HepG2 (cell line): ENCODE results near the gene EYA4. TPM values are rescaled to one million over a fixed set of nuclear protein-coding genes. Genes with fewer than 3 reads are reported as not detected.

ENCODE experiments used
- ATAC-seq: fragments of 200-7000 bp; cut with Tn5 transposase; 3 replicates; pipeline ENCODE4 v1.9.1; 2020; ENCODE audit warnings: mild to moderate bottlenecking, moderate library complexity
- BruUV-seq: library from RNA; stranded (reverse); fragments of 400-500 nt; replicated peaks from 2 replicates; lab custom pipeline; 2021; lab: Mats Ljungman, UMichigan
- CTCF ChIA-PET: fragments of 300-600 bp; formaldehyde crosslinking; extraction: SDS; loops from one replicate; lab custom pipeline; 2021; ENCODE audit warnings: low total read pairs, inconsistent platforms, low intra/inter-chr PET ratio; lab: Yijun Ruan, JAX
- POLR2A ChIA-PET: fragments of 350-600 bp; sonication (Branson Sonifier 250); formaldehyde crosslinking; loops from one replicate; lab custom pipeline; 2020; ENCODE audit warnings: antibody characterized with exemption, inconsistent platforms; lab: Yijun Ruan, JAX
- DNase-seq: peaks from one replicate; pipeline ENCODE4 v3.0.0-alpha.2; 2015; ENCODE audit warnings: low spot score
- FAIRE-seq: peaks from 3 replicates; lab custom pipeline; 2011; peaks lifted over from hg19 to GRCh38; lab: Jason Lieb, UNC
- H2AFZ ChIP-seq: one replicate; pipeline ENCODE4 v1.6.1; 2011; ENCODE audit warnings: low read length, inconsistent platforms
- H3K27ac ChIP-seq: fragments of 300-600 bp; 3 replicates; pipeline ENCODE4 v1.8.0; 2011; ENCODE audit warnings: mixed run types, mild to moderate bottlenecking, mixed read lengths, low read length, inconsistent platforms; ENCODE audit not compliant: insufficient read depth; ENCODE audit errors: extremely low read length
- H3K27me3 ChIP-seq, 2 experiments: fragments of 200-600 bp in 1 of 2; 2 replicates in 1 of 2; 3 replicates in 1 of 2; pipeline versions ENCODE4 v1.6.0 to v1.8.0; 2011; ENCODE audit warnings: low read length in 2 of 2, mild to moderate bottlenecking in 2 of 2, moderate library complexity in 2 of 2, inconsistent platforms in 1 of 2; ENCODE audit not compliant: insufficient read depth in 2 of 2, control insufficient read depth in 1 of 2
- H3K36me3 ChIP-seq, 2 experiments: fragments of 200-600 bp in 1 of 2; replicated peaks in 1 of 2; 2 replicates in 1 of 2; 3 replicates in 1 of 2; pipeline versions ENCODE4 v1.5.1 to v1.8.0; 2011; ENCODE audit warnings: low read length in 2 of 2, inconsistent platforms in 1 of 2; ENCODE audit not compliant: insufficient read depth in 2 of 2, control insufficient read depth in 1 of 2
- H3K4me1 ChIP-seq: 2 replicates; pipeline ENCODE4 v1.5.1; 2012; ENCODE audit warnings: low read length, inconsistent platforms; ENCODE audit not compliant: insufficient read depth
- H3K4me2 ChIP-seq: 2 replicates; pipeline ENCODE4 v1.6.0; 2011; ENCODE audit warnings: low read depth, low read length, inconsistent platforms
- H3K4me3 ChIP-seq, 3 experiments: fragments of 200-600 bp in 1 of 3; sonication (generic), shearing (Covaris generic) in 1 of 3; replicated peaks in 1 of 3; 2 replicates each; pipeline ENCODE4 v1.5.1; 2011 to 2016; ENCODE audit warnings: low read length in 3 of 3, inconsistent platforms in 2 of 3, low read depth in 2 of 3, mild to moderate bottlenecking in 2 of 3, control low read depth in 1 of 3, mixed read lengths in 1 of 3; ENCODE audit not compliant: insufficient read depth in 1 of 3
- H3K79me2 ChIP-seq: one replicate; pipeline ENCODE4 v1.6.1; 2011; ENCODE audit warnings: low read length, inconsistent platforms; ENCODE audit not compliant: insufficient read depth
- H3K9ac ChIP-seq: 2 replicates; pipeline ENCODE4 v1.6.0; 2011; ENCODE audit warnings: mild to moderate bottlenecking, low read depth, low read length, inconsistent platforms; ENCODE audit not compliant: insufficient read depth
- H3K9me3 ChIP-seq: 2 replicates; pipeline ENCODE4 v1.5.1; 2012; ENCODE audit warnings: mild to moderate bottlenecking, low read length
- H4K20me1 ChIP-seq: 2 replicates; pipeline ENCODE4 v1.6.0; 2011; ENCODE audit warnings: inconsistent platforms, mild to moderate bottlenecking, low read length, moderate library complexity; ENCODE audit not compliant: insufficient read depth
- ARNT ChIP-seq: fragments of 450-650 bp; IDR thresholded peaks from 2 replicates; pipeline ENCODE4 v1.6.1; 2017
- ATF5 ChIP-seq: sonication (generic); formaldehyde crosslinking; IDR thresholded peaks from 2 replicates; pipeline ENCODE4 v1.4.0; 2020; ENCODE audit warnings: mild to moderate bottlenecking, low read depth, missing genetic modification reagents
- GLI4 ChIP-seq: sonication (generic); formaldehyde crosslinking; IDR thresholded peaks from 2 replicates; pipeline ENCODE4 v1.5.1; 2020; ENCODE audit warnings: missing genetic modification reagents, mild to moderate bottlenecking, moderate library complexity, borderline replicate concordance
- HHEX ChIP-seq: IDR thresholded peaks from 2 replicates; pipeline ENCODE4 v1.6.1; 2016; ENCODE audit warnings: control low read depth
- HNRNPUL1 ChIP-seq: fragments of 200-400 bp; formaldehyde crosslinking; IDR thresholded peaks from 2 replicates; pipeline ENCODE4 v1.6.1; 2017; ENCODE audit warnings: low read depth, mild to moderate bottlenecking, low read length, moderate library complexity
- NFATC3 ChIP-seq: sonication (generic); formaldehyde crosslinking; IDR thresholded peaks from 2 replicates; pipeline ENCODE4 v1.5.1; 2020; ENCODE audit warnings: mild to moderate bottlenecking, missing genetic modification reagents
- PATZ1 ChIP-seq: sonication (generic); formaldehyde crosslinking; IDR thresholded peaks from 2 replicates; pipeline ENCODE4 v1.4.0; 2020; ENCODE audit warnings: missing genetic modification reagents
- REXO4 ChIP-seq: sonication (generic); formaldehyde crosslinking; IDR thresholded peaks from 2 replicates; pipeline ENCODE4 v1.8.0; 2022; ENCODE audit warnings: missing genetic modification reagents, mild to moderate bottlenecking, borderline replicate concordance
- RORA ChIP-seq: sonication (generic); formaldehyde crosslinking; IDR thresholded peaks from 2 replicates; pipeline ENCODE4 v1.5.0; 2020; ENCODE audit warnings: mild to moderate bottlenecking, missing genetic modification reagents, moderate library complexity
- SKIL ChIP-seq: sonication (generic); formaldehyde crosslinking; IDR thresholded peaks from 2 replicates; pipeline ENCODE4 v1.8.0; 2022; ENCODE audit warnings: missing genetic modification reagents, mild to moderate bottlenecking, moderate library complexity, borderline replicate concordance
- ZNF331 ChIP-seq: sonication (generic); formaldehyde crosslinking; IDR thresholded peaks from 2 replicates; pipeline ENCODE4 v1.4.0; 2020; ENCODE audit warnings: missing genetic modification reagents
- ZNF333 ChIP-seq: sonication (generic); formaldehyde crosslinking; IDR thresholded peaks from 2 replicates; pipeline ENCODE4 v1.4.0; 2020; ENCODE audit warnings: mild to moderate bottlenecking, missing genetic modification reagents, borderline replicate concordance
- ZNF414 ChIP-seq: sonication (generic); formaldehyde crosslinking; IDR thresholded peaks from 2 replicates; pipeline ENCODE4 v1.5.0; 2020; ENCODE audit warnings: missing genetic modification reagents
- ZNF556 ChIP-seq: sonication (generic); formaldehyde crosslinking; IDR thresholded peaks from 2 replicates; pipeline ENCODE4 v1.4.0; 2020; ENCODE audit warnings: mild to moderate bottlenecking, missing genetic modification reagents, borderline replicate concordance
- in situ Hi-C: cut with HindIII; loops from 2 replicates; pipeline ENCODE4 v1.10.0; 2017; ENCODE audit warnings: low pct_unique_long_range_greater_than_20kb; ENCODE audit not compliant: extremely low pct_ligation_motif_present
- intact Hi-C: fragments of 100-400 bp; cut with micrococcal nuclease; formaldehyde crosslinking; loops from one replicate; pipeline ENCODE4 v1.10.0; 2022; ENCODE audit not compliant: unreplicated experiment
- polyA plus RNA-seq, 8 experiments: library from polyadenylated mRNA; depleted of rRNA in 3 of 8; stranded (reverse) in 7 of 8; unstranded in 1 of 8; fragments of >200 nt; fragmentation: Illumina TruSeq in 4 of 8; extraction: Trizol in 4 of 8; gene quantifications; 2 replicates each; pipeline versions ENCODE4 v1.2.1 to v1.2.3, GENCODE V29; 2011 to 2016; ENCODE audit warnings: low read depth in 4 of 8, missing spikeins in 1 of 8, mixed read lengths in 1 of 8; ENCODE audit not compliant: insufficient read depth in 1 of 8
- total RNA-seq, 5 experiments: library from RNA; depleted of rRNA; stranded (reverse); fragments of >200 nt; fragmentation: Illumina TruSeq; extraction: Trizol; gene quantifications; 2 replicates each; pipeline ENCODE4 v1.2.3, GENCODE V29; 2016; ENCODE audit warnings: low read depth in 1 of 5

EYA4 gene
- total and polyA plus RNA-seq, 2 of the 13 experiments (the other 11 are each of a cell fraction or from before 2014, with no cell fraction given) = not detected

DNA sequence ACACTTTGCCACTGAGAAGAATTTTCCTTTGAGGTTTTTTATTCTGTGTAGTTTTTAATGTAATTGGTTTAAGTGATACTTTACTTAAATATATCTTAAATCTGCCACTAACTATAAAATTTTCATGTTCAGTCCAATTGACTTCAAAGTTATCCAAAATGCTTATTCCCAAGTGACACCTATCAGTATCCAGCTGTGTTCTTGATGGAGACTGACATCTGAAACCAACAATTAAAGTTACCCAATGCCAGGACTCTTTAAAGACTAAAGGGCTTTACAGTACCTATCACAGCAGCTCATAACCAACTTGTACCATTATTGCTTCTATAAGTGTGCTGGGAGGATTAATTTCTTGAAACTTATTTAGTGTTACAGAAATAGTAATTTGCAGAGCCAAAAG, 13.8 kb upstream of the EYA4 start:
- Histone ChIP-seq H3K4me1 (no peaks in the 10 kb centered on the region), H3K4me2 (no peak overlapping the region), H4K20me1 (no peaks in the 10 kb centered on the region), H2AFZ (no peak overlapping the region), H3K9me3 (no peaks in the 10 kb centered on the region), H3K36me3 (no peaks in the 10 kb centered on the region), H3K79me2 (no peaks in the 10 kb centered on the region), H3K27me3 (no peaks in the 10 kb centered on the region), H3K4me3 (no peak overlapping the region), H3K27ac (no peak overlapping the region), H3K9ac (no peak overlapping the region)
- ChIA-PET CTCF (no interaction called here), POLR2A (no interaction called here)
- DNase-seq (no peak), FAIRE-seq (no peak), ATAC-seq (no peak)
- intact Hi-C loops = no loop called here
- BruUV-seq = no TSS peak
- TF ChIP-seq HNRNPUL1 (no peak), ZNF414 (no peak), REXO4 (CRISPR knock-in tag) (no peak), ARNT (no peak), ZNF333 (CRISPR knock-in tag) (no peak), HHEX (CRISPR knock-in tag) (no peak), ZNF331 (CRISPR knock-in tag) (no peak), RORA (no peak), NFATC3 (CRISPR knock-in tag) (no peak), ZNF556 (CRISPR knock-in tag) (no peak), GLI4 (no peak), ATF5 (CRISPR knock-in tag) (no peak), PATZ1 (CRISPR knock-in tag) (no peak), SKIL (no peak)
- in situ Hi-C loops = no loop called here
